Prostate gland (tissue), 2 donors: ENCODE data around the gene LSM7. TPM values are rescaled to one million over a fixed set of nuclear protein-coding genes. Genes with fewer than 3 reads are reported as not detected.

Experiments
- DNase-seq: peaks from one replicate; pipeline ENCODE4 v3.0.0-alpha.2; 2019; ENCODE audit warnings: low spot score
- H3K27ac ChIP-seq, 2 donors: fragments of 200-600 bp; sonication (generic); 2 replicates each; pipeline ENCODE4 v1.5.1; 2017 to 2019
- H3K27me3 ChIP-seq: fragments of 200-600 bp; sonication (generic); replicated peaks from 2 replicates; pipeline ENCODE4 v1.5.1; 2019; ENCODE audit not compliant: insufficient read depth
- H3K36me3 ChIP-seq, 2 donors: fragments of 200-600 bp; sonication (generic); 1 replicate in 1 of 2; 2 replicates in 1 of 2; pipeline versions ENCODE4 v1.5.1 to v1.8.1; 2017 to 2019
- H3K4me1 ChIP-seq: fragments of 200-600 bp; sonication (generic); replicated peaks from 2 replicates; pipeline ENCODE4 v1.5.1; 2019
- H3K4me3 ChIP-seq, 2 donors: fragments of 200-600 bp; sonication (generic); 2 replicates each; pipeline ENCODE4 v1.5.1; 2017 to 2019
- H3K9me3 ChIP-seq: fragments of 200-600 bp; sonication (generic); 2 replicates; pipeline ENCODE4 v1.5.1; 2017
- CTCF ChIP-seq, 4 experiments: fragments of 200-600 bp in 2 of 4; fragments of 450-650 bp in 2 of 4; sonication (generic) in 2 of 4; IDR thresholded peaks; 1 replicate in 3 of 4; 2 replicates in 1 of 4; pipeline ENCODE4 v1.5.1; 2016 to 2019; ENCODE audit warnings: antibody characterized with exemption in 4 of 4, mild to moderate bottlenecking in 2 of 4, moderate library complexity in 2 of 4
- POLR2A ChIP-seq: fragments of 450-650 bp; IDR thresholded peaks from one replicate; pipeline ENCODE4 v1.6.1; 2016; ENCODE audit warnings: antibody characterized with exemption, mild to moderate bottlenecking
- POLR2AphosphoS5 ChIP-seq: sonication (generic); formaldehyde crosslinking; IDR thresholded peaks from one replicate; pipeline ENCODE4 v1.6.1; 2017; ENCODE audit warnings: antibody characterized with exemption
- WGBS: methylation state at CpG from one replicate; pipeline ENCODE4 v1.1.5; 2018; 5-methylcytosine and 5-hydroxymethylcytosine counted together
- intact Hi-C: fragments of 100-400 bp; cut with DNase I; formaldehyde crosslinking; loops from one replicate; pipeline ENCODE4 v1.14.2; 2022
- total RNA-seq, 2 donors: library from RNA; depleted of rRNA; stranded (reverse); fragments of >200 nt; gene quantifications; one replicate each; pipeline ENCODE4 v1.1.0, GENCODE V29; 2016

LSM7 gene
- total RNA-seq, result 100 to 1,000 TPM; 125 to 135 TPM

- intact Hi-C loops, result loop anchor here (10.0 kb wide), 1 partner anchor 94 kb away; the partner anchor contains the start of genes PLEKHJ1 and SF3A2
Observed at GRCh38 chr19:2328401-2329148, at the start of gene LSM7, which contains the start of gene SPPL2B. TSS of gene LSM7 (minus strand) at chr19:2328586. CDS start at chr19:2328566, 20 bp downstream. TSS of gene SPPL2B (plus strand) at chr19:2328684. CDS start at chr19:2328710, 26 bp downstream.

GRCh38 chr19:2376784-2377519 is 48.6 kb upstream of the LSM7 start:
- H3K4me1 ChIP-seq, result no peaks in the 10 kb centered on the region
- intact Hi-C loops, result no loop called here
- no peaks in the 10 kb centered on the region for H3K36me3 ChIP-seq

More at GRCh38 chr19:2328401-2329148, at the start of gene LSM7, which contains the start of gene SPPL2B:
- peaks cover 14% of the 10 kb centered on the region for H3K4me1 ChIP-seq
- peak within 1 kb of the TSS; percentile 85 to 94 for H3K4me3 ChIP-seq
- H3K9me3 ChIP-seq, result no peaks in the 10 kb centered on the region
- DNase-seq, result peak; percentile 86
- under 1% methylated on average over 64 of the region's 89 CpGs for WGBS
- H3K36me3 ChIP-seq, result no peaks in the 10 kb centered on the region
- TF ChIP-seq POLR2AphosphoS5, result peak; percentile 97
- peak in 1 of 4 experiments; percentile 37 for TF ChIP-seq CTCF (IDR thresholded peaks at IDR 0.05)
- TF ChIP-seq POLR2A, result peak; percentile 73
- peak within 1 kb of the TSS; percentile 61 for H3K27ac ChIP-seq
- H3K27me3 ChIP-seq, result no peaks in the 10 kb centered on the region

GRCh38 chr19:2375353-2376121 is 47.2 kb upstream of the LSM7 start:
- H3K4me1 ChIP-seq, result no peaks in the 10 kb centered on the region
- H3K36me3 ChIP-seq, result no peaks in the 10 kb centered on the region
- H3K4me3 ChIP-seq, result no peak overlapping the region
- H3K9me3 ChIP-seq, result no peaks in the 10 kb centered on the region
- H3K27me3 ChIP-seq, result no peaks in the 10 kb centered on the region
- DNase-seq, result no peak
- intact Hi-C loops, result no loop called here
- TF ChIP-seq CTCF (IDR thresholded peaks at IDR 0.05) (no peak), POLR2AphosphoS5 (no peak), POLR2A (no peak)
- 86% methylated on average over 7 of the region's 7 CpGs for WGBS
- H3K27ac ChIP-seq, result no peak overlapping the region

More at GRCh38 chr19:2376784-2377519, 48.6 kb upstream of the LSM7 start:
- no peak for DNase-seq
- Histone ChIP-seq H3K4me3 (no peak overlapping the region), H3K27ac (no peak overlapping the region), H3K9me3 (no peaks in the 10 kb centered on the region), H3K27me3 (no peaks in the 10 kb centered on the region)
- TF ChIP-seq POLR2A (no peak), CTCF (IDR thresholded peaks at IDR 0.05) (no peak), POLR2AphosphoS5 (no peak)
- 73% methylated on average over 15 of the region's 15 CpGs for WGBS

- intact Hi-C loops, result no loop called here
- Histone ChIP-seq H3K36me3 (no peaks in the 10 kb centered on the region), H3K4me1 (no peaks in the 10 kb centered on the region), H3K4me3 (no peak overlapping the region), H3K9me3 (no peaks in the 10 kb centered on the region), H3K27me3 (no peaks in the 10 kb centered on the region), H3K27ac (no peak overlapping the region)
- no peak for TF ChIP-seq CTCF (IDR thresholded peaks at IDR 0.05)
- no peak for TF ChIP-seq POLR2AphosphoS5
- no peak for TF ChIP-seq POLR2A
- 87% methylated on average over 13 of the region's 13 CpGs for WGBS
- DNase-seq, result no peak
Observed at GRCh38 chr19:2374808-2375207, 46.4 kb upstream of the LSM7 start.
